ENCODE results near the gene PAX7. TPM values are rescaled to one million over a fixed set of nuclear protein-coding genes. Genes with fewer than 3 reads are reported as not detected.

The PAX7 gene
- total and polyA plus RNA-seq, 2 donors (not counting 3 experiments of a cell fraction or from before 2014, with no cell fraction given): not detected

DNA sequence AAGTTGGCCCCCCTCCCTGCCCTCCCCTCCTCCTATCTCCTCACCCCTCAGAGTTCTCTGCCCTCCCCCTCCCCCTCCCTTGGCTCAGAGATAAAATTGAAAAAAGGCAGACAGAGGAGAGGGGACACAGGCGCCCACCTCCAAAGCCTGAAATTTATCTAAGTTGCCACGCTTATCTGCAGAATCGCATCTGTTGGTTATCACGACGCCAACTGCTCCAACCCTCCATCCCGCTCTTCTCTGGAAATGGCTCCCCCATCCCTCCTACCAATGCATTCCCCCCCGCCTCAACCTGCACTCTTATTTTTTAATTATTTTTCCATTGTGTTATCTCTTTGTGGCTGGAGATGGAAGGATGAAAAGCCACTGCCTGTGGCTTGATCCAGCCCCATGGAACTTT, 138.5 kb downstream of the PAX7 start:
- Histone ChIP-seq H3K9ac (replicated peaks; ENCODE audit: extremely low read depth, insufficient read depth, low read length) (no peak overlapping the region), H3K27ac (ENCODE audit: insufficient read depth, low read depth, low read length) (no peak overlapping the region), H3K4me1 (ENCODE audit: control insufficient read depth, extremely low read depth, insufficient read depth, low read length) (no peaks in the 10 kb centered on the region), H2AFZ (ENCODE audit: low read depth, low read length) (no peak overlapping the region), H3K27me3 (ENCODE audit: control insufficient read depth in 2 of 2, insufficient read depth in 2 of 2, low read length in 2 of 2) (no peaks in the 10 kb centered on the region), H3K4me2 (ENCODE audit: insufficient read depth, low read length) (no peak overlapping the region), H3K9me3 (replicated peaks; ENCODE audit: control insufficient read depth, insufficient read depth, low read length) (no peaks in the 10 kb centered on the region), H3K9me1 (replicated peaks; ENCODE audit: control insufficient read depth, extremely low read depth, insufficient read depth, low read length) (no peaks in the 10 kb centered on the region), H4K20me1 (replicated peaks; ENCODE audit: control insufficient read depth, extremely low read depth, insufficient read depth, low read length) (no peaks in the 10 kb centered on the region), H3K4me3 (replicated peaks in 1 of 3; ENCODE audit: insufficient read depth in 1 of 3, low read depth in 1 of 3, low read length in 3 of 3) (no peak overlapping the region), H3K79me2 (ENCODE audit: control insufficient read depth, insufficient read depth, low read length) (no peaks in the 10 kb centered on the region), H3K36me3 (ENCODE audit: control insufficient read depth in 2 of 2, extremely low read depth in 1 of 2, insufficient read depth in 2 of 2, low read length in 2 of 2) (no peaks in the 10 kb centered on the region)
- no TSS peak for BruUV-seq (replicated peaks)
- CTCF ChIA-PET: no interaction called here
- DNase-seq (ENCODE audit: low read depth, low spot score) (no peak), FAIRE-seq (no peak)
- intact Hi-C loops (cut with micrococcal nuclease): no loop called here
- POLR2A ChIA-PET: no interaction called here
- dilution Hi-C loops (cut with MboI; ENCODE audit: extremely low pct_ligation_motif_present, low sequenced_read_pairs): no loop called here
- TF ChIP-seq EZH2 (IDR thresholded peaks at IDR 0.05; ENCODE audit: borderline replicate concordance, low read depth, low read length, severe bottlenecking) (no peak), FOS (IDR thresholded peaks at IDR 0.05; ENCODE audit: borderline replicate concordance, insufficient read depth, low read length) (no peak), GATA2 (IDR thresholded peaks at IDR 0.05; ENCODE audit: insufficient read depth, insufficient read length, low read depth, low read length) (no peak), POLR2AphosphoS5 (IDR thresholded peaks at IDR 0.05; ENCODE audit: insufficient read depth, low read depth, low read length) (no peak), MYC (IDR thresholded peaks at IDR 0.05; ENCODE audit: low read depth, low read length) (no peak), POLR2A (IDR thresholded peaks at IDR 0.05; ENCODE audit: low read depth, low read length) (no peak), JUN (IDR thresholded peaks at IDR 0.05; ENCODE audit: borderline replicate concordance, insufficient read depth, insufficient read length, low read depth) (no peak)
- TF ChIP-seq, protein P1, sequence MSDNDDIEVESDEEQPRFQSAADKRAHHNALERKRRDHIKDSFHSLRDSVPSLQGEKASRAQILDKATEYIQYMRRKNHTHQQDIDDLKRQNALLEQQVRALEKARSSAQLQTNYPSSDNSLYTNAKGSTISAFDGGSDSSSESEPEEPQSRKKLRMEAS (IDR thresholded peaks at IDR 0.05; ENCODE audit: insufficient read depth, insufficient read length): no peak
- TF ChIP-seq, protein P2, sequence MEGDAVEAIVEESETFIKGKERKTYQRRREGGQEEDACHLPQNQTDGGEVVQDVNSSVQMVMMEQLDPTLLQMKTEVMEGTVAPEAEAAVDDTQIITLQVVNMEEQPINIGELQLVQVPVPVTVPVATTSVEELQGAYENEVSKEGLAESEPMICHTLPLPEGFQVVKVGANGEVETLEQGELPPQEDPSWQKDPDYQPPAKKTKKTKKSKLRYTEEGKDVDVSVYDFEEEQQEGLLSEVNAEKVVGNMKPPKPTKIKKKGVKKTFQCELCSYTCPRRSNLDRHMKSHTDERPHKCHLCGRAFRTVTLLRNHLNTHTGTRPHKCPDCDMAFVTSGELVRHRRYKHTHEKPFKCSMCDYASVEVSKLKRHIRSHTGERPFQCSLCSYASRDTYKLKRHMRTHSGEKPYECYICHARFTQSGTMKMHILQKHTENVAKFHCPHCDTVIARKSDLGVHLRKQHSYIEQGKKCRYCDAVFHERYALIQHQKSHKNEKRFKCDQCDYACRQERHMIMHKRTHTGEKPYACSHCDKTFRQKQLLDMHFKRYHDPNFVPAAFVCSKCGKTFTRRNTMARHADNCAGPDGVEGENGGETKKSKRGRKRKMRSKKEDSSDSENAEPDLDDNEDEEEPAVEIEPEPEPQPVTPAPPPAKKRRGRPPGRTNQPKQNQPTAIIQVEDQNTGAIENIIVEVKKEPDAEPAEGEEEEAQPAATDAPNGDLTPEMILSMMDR (IDR thresholded peaks at IDR 0.05; ENCODE audit: extremely low read depth in 1 of 2, insufficient read depth in 1 of 2, low read depth in 1 of 2, low read length in 2 of 2): no peak
